Measurements from ENCODE around the gene ZNHIT2.

ZNHIT2 gene

GRCh38 chr11:65071907-65072630 lies 45.4 kb downstream of the ZNHIT2 start:
- no peak for DNase-seq (ENCODE audit: low read depth)

GRCh38 chr11:65069217-65069616 lies 48.3 kb downstream of the ZNHIT2 start:
- no peak for DNase-seq (ENCODE audit: low read depth)

- no peak for DNase-seq (ENCODE audit: low read depth)
Measured at GRCh38 chr11:65067446-65067845, 50.1 kb downstream of the ZNHIT2 start.

GRCh38 chr11:65066805-65067291 lies 50.7 kb downstream of the ZNHIT2 start:
- DNase-seq (ENCODE audit: low read depth), result no peak

All from activated T-cell treated with anti-CD3 and anti-CD28 coated beads for 1 hour (primary cell).